ENCODE data around the gene ANP32B.
"Not testable (repeated sequence)": the region's sequence is repeated elsewhere in the genome, so short reads cannot be mapped to it uniquely, and the experiment has no call there.

ANP32B gene

DNA sequence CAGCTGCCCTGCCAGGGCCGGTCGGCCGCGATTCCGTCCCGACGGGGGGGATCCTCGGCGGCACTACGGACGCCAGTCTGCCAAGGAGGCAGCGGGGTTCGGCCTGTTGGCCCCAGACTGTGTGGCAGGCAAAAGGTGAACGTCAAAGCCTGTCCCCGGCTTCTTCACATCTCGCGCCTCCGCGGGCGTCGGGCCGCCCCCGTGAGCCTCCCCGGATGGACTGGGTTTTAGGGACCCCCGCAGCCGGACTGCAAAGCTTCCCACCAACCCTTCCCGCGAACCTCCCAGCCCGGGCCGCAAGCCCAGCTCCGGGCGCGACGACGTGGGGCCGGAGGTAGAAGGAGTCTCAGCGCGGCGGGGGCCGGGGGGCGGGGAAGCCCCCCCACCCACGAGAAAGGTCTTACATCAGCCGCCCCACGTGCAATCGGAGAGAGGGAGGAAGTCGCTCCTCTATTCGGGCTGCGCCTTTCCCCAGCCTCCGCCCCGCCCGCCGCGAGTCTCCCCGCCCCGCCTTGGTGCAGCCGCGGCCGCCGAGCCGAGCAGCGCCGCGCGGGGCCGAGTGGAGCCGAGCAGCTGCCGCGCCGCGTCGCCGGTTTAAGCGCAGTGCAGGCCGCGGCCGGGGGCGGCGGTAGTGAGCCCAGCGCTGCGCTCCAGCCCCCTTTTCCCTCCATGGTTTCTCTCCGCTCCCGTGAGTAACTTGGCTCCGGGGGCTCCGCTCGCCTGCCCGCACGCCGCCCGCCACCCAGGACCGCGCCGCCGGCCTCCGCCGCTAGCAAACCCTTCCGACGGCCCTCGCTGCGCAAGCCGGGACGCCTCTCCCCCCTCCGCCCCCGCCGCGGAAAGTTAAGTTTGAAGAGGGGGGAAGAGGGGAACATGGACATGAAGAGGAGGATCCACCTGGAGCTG lies at the start of gene ANP32B:
TSS of gene ANP32B (plus strand) at position 659 of the 906 bp plus-strand sequence. CDS start at position 874, 215 bp downstream.
- DNase-seq, result peak; percentile 96

DNA sequence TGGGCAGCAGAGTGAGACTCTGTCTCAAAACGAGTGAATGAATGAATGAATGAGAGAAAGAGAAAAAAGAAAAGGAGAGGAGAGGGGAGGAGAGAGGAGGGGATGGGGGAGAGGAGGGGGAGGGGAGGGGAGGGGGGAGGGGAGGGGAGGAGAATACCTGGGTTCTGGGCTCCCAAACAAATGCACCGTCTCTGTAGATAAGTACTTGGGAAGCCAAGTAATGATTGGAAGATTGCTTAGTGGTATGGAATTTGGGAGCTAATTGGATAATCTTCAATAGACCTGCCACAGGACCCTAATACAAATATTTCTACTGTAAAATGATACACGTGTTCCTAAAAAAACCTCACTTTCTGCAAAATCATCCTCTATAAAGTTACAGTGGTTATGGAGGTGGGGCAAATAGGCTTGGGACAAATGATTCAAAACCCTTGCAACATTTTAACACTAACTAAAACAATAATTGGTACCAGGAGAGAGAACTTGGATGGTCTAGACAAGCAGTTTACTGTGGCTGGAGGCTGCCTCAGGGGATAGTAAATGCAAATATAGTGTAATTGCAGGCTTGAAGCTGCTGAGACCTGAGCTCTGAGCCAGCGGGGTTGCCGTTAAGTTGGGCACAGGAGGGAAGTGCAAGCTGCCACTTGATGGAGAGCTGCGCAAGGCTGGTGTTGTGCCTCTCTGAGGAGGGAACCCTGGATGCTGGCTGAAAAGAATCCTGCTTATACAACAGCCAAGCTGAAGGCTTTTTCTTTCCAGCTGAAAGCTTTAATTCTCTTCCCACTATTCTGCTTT lies 48.6 kb upstream of the ANP32B start:
- no peak for DNase-seq

DNA sequence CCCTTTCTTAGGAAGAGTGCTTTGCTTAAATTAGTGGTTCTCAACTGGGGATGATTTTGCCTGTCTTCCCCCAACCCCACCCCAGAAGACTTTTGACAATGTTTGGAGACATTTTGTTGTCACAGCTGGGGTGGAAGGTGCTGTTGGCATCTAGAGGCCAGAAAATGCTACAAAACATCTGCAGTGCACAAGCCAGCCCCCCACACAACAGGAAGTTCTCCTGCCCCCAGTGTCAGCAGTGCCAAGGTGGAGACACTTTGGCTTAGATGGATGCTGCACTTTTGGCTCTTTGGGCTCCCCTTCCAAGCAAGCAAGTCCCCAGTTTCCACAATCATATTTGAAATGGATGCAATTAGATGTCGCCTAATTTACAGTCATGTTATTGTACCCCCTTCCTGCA lies 47.9 kb upstream of the ANP32B start:
- no peak for DNase-seq

DNA sequence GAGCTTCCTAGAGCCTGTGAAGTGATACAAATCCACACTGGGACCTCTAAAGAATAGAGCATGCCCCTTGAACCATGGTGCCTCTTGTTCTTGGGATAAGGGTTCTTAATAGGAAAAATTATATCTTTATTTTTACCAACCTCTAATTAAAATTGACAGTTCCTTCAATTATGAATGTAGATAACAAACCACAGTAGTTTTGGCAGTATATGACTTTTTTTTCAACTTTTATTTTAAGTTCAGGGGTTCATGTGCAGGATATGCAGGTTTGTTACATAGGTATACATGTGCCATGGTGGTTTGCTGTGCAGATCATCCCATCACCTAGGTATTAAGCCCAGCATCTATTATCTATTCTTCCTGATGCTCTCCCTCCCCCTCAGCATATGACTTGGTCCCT lies 46.1 kb upstream of the ANP32B start:
- no peak for DNase-seq

DNA sequence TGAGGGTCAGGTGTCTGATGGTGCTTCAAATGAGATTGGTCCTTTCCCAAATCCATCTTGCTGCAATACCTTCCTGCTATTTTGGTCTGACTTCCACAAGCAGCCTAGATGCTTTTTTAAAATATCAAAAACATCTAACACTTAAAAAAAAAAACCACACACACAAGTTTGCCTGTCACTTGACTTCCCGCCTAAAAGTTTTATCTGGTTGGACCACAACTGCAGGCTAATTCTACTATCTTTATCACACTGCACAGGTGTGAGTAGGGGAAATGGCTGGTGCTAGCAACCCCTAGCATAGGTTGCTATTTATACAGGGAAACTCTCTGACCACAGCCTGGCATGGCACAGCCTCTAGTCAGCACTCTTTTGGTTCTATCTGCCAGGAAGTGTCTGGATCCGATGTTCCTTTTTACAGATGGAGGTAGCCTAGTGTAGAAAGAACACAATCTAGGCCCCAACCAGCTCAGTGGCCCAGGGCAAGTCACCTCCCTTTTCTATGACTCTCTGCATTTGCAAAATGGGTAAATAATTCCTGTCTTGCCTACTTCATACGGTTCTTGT lies 45.0 kb upstream of the ANP32B start, which contains the start of gene HEMGN:
TSS of gene HEMGN (minus strand) at position 92 of the 564 bp plus-strand sequence. CDS start at position 56, 36 bp downstream.
- no peak for DNase-seq

DNA sequence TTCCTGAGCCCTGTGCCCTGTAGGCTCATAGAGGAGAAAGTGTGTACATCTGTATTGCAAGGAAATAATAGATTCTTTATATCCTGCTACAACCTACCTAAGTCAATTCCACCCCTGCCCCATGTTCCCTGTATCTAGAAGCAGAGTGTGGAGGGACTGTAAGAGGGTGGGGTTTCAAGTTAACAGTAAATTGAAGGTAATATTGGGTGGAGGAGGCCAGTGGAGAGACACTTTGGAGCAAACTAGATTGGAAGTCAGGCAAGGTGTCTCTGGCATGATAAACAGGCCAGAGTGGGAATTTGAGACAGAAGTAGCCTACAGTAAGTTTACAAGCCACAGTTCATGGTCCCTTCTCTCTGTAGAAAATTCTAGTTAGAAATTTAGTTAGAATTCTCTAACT lies 42.9 kb upstream of the ANP32B start:
- no peak for DNase-seq

DNA sequence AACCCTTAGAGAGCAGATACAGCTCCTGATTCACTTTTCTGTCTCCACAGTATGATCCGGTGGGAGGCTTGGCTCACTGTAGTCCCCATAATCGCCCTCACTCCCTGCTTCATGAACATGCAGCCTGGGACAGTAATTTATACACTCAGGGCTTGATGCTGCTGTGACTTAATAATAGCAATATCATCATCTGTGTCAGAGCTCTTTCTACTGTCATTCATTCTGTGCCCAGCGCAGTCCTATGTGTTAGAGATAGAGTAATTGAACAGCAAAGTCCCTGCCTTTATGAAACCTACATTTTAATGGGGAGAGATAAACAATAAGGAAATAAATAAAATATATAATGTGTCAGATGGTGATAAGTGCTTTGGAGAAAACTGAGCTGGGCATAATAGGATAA lies 42.4 kb upstream of the ANP32B start:
- DNase-seq, result no peak

DNA sequence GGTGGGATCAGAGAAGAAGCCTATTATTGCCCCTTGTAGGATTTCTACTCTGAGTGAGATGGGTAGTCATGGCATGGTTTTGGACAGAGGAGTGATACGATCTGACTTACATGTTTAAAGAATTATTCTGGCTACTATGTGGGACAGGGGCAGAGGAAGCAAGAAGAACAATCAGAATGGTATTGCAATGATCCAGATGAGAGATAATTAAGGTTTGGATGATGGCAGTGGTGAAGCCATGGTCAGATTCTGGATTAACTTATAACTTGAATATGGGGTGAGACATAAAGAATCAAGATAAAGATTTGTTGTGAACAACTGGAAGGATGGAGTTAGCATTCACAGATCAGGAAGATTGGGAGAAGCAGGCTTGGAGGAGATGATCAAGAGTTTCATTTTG lies 41.8 kb upstream of the ANP32B start:
- no peak for DNase-seq

DNA sequence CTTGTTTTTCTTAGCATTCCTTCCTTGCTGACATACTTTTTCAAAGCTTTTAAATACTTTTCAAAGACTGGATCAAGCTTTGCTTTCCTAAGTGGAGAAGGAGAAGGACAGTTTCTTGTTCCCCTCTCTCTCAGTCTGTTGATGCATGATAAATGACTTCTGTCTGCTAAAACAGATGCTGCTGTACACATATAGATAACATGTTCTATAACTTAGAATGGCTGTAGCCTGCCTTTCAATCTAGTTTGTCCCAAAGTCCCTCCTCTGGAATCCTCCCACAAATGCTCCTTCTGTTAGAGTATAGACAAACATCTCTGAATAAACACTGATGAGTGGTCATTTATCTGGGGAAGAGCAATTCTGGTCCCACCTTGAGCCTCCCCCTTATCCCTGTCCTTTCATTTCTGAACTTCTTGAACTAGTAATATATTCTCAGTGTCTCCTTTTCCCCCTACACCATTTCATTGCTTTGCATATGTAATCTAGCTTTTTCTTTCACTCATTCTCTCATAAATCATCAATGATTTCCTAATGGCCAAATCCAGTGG lies 39.8 kb upstream of the ANP32B start:
- no peak for DNase-seq

DNA sequence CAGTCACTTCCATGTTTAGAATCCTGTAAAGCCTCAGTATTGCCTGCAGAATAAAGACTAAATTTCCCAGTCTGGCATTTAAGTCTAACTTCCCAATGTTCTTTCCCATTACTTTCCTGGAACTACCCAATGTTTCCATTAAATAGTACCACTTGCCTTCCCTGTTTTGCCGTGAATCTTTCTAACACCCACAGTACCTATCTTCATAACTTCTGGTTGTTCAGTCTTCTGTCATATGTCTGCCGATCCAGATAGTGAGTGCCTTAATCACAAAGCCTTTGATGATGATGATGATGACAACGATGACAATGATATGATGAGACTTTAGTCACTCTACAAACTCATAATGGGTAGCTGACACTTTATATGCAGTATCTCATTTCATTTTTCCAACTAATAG lies 38.5 kb upstream of the ANP32B start:
- no peak for DNase-seq

DNA sequence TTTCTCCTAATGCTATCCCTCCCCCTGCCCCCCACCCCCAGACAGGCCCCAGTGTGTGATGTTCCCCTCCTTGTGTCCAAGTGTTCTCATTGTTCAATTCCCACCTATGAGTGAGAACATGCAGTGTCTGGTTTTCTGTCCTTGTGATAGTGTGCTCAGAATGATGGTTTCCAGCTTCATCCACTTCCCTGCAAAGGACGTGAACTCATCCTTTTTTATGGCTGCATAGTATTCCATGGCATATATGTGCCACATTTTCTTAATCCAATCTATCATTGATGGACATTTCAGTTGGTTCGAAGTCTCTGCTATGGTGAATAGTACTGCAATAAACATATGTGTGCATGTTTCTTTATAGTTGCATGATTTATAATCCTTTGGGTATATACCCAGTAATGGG lies 37.7 kb upstream of the ANP32B start:
- not testable (repeated sequence) for DNase-seq

DNA sequence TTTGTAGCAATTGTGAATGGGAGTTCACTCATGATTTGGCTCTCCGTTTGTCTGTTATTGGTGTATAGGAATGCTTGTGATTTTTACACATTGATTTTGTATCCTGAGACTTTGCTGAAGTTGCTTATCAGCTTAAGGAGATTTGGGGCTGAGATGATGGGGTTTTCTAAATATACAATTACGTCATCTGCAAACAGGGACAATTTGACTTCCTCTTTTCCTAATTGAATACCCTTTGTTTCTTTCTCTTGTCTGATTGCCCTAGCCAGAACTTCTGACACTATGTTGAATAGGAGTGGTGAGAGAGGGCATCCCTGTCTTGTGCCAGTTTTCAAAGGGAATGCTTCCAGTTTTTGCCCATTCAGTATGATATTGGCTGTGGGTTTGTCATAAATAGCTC lies 36.0 kb upstream of the ANP32B start:
- not testable (repeated sequence) for DNase-seq

DNA sequence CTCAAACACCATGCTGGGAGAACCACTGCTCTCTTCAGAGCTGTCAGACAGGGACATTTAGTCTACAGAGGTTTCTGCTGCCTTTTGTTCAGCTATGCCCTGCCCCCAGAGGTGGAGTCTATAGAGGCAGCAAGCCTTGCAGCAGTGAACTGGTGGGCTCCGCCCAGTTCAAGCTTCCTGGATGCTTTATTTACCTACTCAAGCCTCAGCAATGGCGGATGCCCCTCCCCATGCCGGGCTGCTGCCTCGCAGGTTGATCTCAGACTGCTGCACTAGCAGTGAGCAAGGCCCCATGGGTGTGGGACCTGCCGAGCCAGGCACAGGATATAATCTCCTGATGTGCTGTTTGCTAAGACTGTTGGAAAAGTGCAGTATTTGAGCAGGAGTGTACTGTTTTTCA lies 32.3 kb upstream of the ANP32B start:
- DNase-seq, result not testable (repeated sequence)

DNA sequence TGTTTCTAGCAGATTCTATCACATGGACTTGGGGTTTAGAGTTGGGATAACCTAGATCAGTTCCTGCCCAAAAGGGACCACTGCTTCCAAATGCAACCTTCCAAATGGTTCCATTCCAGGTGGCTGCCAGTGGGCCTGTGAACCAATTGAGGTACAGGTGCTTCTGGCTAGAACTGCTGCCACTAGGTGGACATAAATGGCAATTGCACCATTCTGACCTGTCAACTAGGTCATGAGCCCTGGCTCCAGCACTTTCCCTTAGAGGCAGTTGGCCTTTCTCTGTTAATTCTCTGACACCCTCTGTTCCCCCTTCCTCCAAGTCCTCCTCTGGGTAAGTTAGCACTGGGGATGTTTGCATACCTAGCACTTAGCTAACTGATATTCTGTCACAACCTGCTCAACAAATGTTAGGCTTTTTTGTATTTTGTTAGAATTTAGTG lies 28.6 kb upstream of the ANP32B start:
- no peak for DNase-seq

DNA sequence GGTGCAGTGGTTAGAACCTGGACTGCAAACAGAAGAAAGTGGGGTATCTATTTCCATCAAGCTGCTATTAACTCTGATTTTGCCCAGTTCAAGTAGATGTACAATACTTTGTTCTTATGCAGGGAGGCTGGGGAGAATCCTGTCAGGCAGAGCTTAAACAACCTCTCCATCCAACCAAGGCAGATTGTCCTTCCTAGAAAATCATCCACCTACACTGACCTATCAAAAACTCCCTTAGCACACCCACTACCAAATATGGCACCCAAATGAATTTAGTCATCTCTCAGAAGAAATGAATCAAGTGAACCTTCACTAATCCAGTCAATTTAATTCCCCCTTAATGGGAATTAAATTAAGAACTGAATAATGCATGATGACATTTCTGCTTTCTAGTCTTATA lies 26.8 kb upstream of the ANP32B start:
- DNase-seq, result no peak

DNA sequence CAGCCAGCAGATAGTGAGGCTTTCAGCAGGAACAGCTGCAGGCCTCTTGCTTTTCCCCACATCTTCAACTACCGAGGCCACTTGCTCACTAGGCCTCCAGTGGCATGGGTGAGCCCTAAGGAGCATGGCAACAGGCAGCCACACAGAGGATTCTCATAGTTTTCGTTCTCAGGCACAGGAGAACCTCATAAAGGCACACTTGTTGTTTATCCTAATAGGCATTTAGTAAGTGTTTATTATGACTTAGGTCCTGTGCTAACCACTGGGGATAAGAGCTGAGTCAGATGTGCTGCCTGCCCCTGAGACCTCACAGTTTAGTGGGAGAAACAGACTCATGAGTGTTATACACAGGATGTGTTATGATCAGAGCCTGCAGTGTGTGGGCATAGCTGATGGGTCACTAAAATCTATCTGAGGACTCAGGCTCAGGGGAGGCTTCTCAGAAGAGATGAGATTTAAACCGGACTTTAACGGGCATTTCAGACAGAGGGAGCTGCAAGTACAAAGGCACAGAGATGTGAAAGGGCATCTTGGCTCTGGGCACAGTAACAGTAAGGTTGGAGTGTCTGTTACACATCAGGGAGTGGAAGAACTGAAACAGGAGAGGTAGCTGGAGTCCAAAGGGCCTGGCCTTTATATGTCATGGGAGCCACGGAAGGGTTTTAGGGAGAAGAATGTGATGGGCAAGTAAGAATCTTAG lies 24.2 kb upstream of the ANP32B start:
- DNase-seq, result no peak

DNA sequence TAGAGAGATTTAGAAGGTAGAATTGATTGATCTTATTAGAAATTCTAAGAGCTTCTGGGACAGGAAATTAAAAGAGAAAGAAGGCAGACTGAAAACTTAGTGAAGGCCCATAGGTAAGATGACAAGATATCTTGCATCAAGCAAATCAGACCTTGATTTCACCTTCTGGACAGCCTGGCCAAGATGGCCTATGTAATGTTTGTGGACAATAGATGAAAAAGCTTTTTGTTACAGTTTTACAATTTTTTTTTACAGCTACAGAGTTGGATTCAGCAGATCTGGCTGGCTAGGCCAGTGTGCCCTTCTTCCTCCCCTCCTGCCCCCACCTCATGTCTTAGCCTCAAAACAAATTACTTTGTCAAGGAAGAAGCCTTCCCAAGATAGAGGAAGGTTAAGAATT lies 23.6 kb upstream of the ANP32B start:
- DNase-seq, result no peak

DNA sequence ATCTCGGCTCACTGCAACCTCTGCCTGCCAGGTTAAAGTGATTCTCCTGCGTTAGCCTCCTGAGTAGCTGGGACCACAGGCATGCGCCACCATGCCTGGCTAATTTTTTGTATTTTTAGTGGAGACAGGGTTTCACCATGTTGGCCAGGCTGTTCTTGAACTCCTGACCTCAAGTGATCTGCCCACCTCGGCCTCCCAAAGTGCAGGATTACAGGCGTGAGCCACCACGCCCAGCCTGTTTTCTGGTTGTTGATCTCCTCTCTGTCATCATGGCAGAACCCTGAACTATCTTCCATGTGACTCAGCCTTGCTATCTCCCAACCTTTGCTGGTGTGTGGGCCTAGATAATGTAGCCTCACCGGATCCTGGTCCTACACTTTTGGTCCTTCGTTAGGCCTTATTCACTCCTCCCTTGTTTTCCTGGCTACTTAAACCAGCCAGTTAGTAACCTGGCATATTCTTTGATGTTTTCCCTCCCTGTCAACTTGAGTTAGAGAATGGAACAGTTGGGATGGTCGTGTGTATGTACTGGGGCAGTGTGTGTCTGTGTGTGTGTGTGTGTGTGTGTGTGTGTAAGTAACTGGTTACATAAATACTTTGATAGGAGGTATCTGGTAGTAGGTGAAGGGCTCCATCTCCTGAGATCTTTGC lies 22.3 kb upstream of the ANP32B start:
- not testable (repeated sequence) for DNase-seq

DNA sequence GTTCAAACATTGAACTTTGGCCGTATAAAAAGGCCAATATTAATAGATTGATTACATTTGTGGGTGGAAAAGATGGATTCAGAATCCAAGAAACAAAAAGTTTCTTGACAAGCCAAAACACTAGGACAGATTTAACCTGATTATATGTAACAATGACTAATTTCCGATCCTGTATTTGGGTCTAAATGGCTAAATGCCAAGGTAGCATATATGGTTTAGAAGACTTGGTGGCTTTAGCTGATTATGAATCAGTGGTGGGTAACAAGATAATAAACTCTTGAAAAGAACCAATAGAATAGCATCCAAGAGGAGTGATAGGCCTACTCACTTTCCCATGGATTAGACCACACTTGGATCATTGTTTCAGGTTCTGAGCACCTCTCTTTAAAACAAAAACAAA lies 21.8 kb upstream of the ANP32B start:
- no peak for DNase-seq

DNA sequence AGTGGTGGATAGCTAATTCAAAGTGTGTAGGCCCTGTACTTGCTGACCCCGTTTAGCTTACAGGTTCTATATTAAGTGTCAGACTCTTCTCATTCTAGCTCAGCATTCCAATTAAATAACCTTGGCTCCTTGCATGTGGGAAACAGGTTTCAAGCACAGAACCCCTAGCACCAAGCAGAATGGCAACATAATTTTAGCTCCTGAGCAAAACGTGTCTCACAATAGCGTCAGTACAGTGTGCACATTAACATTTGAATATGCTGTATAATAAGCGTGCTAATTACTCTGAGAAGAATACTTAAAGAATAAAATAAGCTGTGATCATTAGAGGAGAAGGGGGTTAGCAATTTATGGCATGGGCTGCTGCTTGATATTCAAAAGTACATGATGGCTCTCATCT lies 21.0 kb upstream of the ANP32B start:
- DNase-seq, result no peak

DNA sequence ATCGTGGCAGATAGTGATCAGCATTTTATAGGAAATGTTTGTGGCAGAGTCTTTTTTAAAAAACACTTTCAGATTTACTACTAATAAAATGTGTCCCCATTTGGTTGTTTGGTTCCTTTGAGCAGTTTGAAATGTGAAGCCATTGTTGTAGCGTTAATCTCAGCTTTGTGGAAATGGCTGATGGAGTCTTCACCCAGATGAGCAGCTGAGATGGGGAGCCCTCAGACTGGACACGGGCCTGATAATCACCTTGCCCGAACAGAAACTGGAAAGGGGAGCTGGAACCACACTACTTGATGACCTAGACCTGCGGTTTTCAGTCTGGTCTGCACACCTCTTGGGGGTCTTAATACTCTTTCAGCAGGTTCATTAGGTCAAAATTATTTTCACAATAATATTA lies 20.6 kb upstream of the ANP32B start:
- no peak for DNase-seq

DNA sequence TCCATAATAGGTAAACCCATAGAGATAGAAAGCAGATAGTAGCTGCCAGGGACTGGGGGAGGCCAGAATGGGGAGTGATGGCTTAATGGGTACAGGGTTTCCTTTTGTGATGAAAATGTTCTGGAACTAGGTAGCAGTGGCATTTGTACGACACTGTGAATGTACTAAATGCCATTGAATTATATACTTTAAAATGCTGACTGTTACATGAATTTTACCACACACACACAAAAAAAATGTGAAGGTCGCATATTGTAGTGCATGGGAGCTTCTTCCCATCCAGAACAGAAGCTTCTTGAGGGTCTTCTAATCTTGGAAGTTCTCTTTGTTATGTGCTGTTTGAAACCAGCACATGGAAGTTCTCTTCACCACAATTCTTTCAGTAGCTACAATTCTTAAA lies 19.9 kb upstream of the ANP32B start:
- DNase-seq, result no peak
